GM06990 (cell line): ENCODE results near the gene CADM1.

Experiments used
- DNase-seq: peaks from one replicate; pipeline ENCODE4 v3.0.0-alpha.2; 2011; ENCODE audit not compliant: insufficient read length; ENCODE audit errors: extremely low read depth
- H3K27me3 ChIP-seq: replicated peaks from 2 replicates; pipeline ENCODE4 v1.6.0; 2011; ENCODE audit warnings: low read length; ENCODE audit not compliant: control insufficient read depth, insufficient read depth
- H3K36me3 ChIP-seq: 2 replicates; pipeline ENCODE4 v1.5.1; 2011; ENCODE audit warnings: low read length; ENCODE audit not compliant: control insufficient read depth, insufficient read depth
- H3K4me3 ChIP-seq: replicated peaks from 2 replicates; pipeline ENCODE4 v1.5.1; 2011; ENCODE audit warnings: low read depth, mild to moderate bottlenecking, control low read depth, low read length
- TF ChIP-seq, protein P1 (sequence below): IDR thresholded peaks from 2 replicates; pipeline ENCODE4 v1.5.1; 2011; ENCODE audit warnings: low read length, control low read depth, mild to moderate bottlenecking, inconsistent platforms; ENCODE audit not compliant: insufficient read depth, poor library complexity, severe bottlenecking

The CADM1 gene

DNA sequence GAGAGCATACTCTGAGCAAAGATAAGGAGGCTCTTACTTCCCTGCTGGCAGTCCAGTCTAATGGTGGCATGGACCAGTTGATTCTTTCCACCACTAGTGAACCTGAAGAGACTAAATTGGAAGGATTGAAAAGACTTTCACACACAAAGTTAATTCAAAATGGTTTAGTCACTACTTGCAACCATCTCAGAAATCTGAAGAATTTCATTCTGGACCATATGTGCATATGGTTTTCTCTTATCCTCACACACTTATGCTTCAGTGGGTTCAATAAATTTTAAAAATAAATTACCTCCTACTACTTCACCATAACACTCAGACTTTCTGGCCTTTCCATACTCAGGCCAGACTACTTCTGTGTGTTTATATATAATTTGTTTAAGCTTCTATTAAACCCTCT lies 44.7 kb downstream of the CADM1 start:
- Histone ChIP-seq H3K4me3 (no peak overlapping the region), H3K27me3 (no peaks in the 10 kb centered on the region), H3K36me3 (no peaks in the 10 kb centered on the region)
- DNase-seq: no peak
- TF ChIP-seq, protein P1, sequence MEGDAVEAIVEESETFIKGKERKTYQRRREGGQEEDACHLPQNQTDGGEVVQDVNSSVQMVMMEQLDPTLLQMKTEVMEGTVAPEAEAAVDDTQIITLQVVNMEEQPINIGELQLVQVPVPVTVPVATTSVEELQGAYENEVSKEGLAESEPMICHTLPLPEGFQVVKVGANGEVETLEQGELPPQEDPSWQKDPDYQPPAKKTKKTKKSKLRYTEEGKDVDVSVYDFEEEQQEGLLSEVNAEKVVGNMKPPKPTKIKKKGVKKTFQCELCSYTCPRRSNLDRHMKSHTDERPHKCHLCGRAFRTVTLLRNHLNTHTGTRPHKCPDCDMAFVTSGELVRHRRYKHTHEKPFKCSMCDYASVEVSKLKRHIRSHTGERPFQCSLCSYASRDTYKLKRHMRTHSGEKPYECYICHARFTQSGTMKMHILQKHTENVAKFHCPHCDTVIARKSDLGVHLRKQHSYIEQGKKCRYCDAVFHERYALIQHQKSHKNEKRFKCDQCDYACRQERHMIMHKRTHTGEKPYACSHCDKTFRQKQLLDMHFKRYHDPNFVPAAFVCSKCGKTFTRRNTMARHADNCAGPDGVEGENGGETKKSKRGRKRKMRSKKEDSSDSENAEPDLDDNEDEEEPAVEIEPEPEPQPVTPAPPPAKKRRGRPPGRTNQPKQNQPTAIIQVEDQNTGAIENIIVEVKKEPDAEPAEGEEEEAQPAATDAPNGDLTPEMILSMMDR: no peak

DNA sequence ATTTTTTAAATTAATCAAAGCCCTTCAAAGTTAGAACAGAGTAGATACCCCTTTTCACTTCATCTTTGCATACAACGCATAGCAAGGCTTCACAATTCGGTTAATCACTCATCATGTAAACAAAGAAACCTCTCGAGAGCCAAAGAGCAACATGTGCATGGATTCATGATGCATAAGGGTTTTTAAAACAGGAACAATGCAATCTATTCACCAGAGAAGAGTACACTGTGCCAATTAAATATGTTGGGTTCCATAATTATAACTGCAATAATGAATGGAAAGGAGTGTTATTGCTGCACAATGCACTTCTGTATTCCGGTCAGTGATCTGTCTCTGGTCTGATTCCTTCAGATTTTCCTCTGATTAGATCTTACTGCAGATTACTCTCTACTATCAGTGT lies 45.3 kb downstream of the CADM1 start:
- TF ChIP-seq, protein P1: no peak
- Histone ChIP-seq H3K27me3 (no peaks in the 10 kb centered on the region), H3K4me3 (no peak overlapping the region), H3K36me3 (no peaks in the 10 kb centered on the region)
- DNase-seq: no peak

DNA sequence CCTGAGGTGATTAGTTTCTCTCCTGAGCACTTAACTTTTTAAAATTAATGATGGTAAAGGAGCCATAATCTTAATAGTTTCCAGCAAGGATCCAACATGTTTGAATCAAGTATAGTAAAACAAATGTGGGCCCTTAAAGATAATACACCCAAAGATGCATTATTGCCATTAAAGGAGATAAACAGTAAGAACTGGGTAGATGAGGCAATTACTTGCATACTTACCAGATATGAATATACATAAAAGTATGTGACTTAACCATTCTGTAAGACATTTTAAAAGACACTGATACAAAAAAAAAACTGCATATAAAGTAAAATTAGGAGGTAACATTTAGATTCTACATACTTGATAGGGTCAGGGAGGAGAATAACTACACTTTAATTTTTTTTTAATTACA lies 48.2 kb downstream of the CADM1 start:
- TF ChIP-seq, protein P1: no peak
- DNase-seq: no peak
- no peak overlapping the region for H3K4me3 ChIP-seq
- H3K27me3 ChIP-seq: no peaks in the 10 kb centered on the region
- no peaks in the 10 kb centered on the region for H3K36me3 ChIP-seq

DNA sequence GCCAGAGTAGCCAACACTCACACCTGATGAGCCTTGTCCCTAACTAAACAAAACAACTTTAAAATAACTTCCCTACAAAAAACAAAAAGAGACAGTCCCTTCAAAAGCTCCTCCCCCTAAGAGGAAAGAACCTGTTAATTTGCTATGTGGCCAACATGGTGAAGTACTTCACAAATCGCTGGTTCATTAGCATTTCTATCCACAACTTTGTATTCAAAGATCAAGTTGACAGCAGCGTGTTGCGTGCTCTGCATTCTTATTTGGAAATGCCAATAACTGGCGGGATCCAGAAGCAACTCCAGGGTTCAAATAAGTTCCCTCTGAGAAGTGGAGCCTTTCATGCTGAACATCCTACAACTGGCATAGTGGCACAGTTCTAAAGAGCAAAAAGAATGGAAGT lies 48.6 kb downstream of the CADM1 start:
- DNase-seq: no peak
- H3K36me3 ChIP-seq: no peaks in the 10 kb centered on the region
- TF ChIP-seq, protein P1: no peak
- H3K4me3 ChIP-seq: no peak overlapping the region
- no peaks in the 10 kb centered on the region for H3K27me3 ChIP-seq

DNA sequence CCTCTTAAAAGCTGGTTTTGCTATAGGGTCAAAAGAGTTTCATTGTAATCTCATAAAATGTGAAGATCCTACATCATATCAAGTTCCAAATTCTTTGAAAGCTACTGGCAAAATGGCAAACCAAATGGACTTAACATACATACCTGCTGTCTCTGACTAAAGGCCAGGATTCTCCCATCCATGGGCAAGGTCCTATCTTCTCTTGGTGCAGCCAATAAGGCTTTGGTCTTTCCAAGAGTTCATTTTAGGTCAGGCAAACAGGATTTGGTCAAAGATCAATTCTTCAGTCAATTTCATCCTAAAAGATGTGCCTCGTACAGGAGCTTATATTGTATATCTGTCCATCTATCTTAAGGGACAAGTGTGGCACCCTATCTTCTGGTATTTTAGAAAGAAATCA lies 49.7 kb downstream of the CADM1 start:
- no peak overlapping the region for H3K4me3 ChIP-seq
- H3K36me3 ChIP-seq: no peaks in the 10 kb centered on the region
- TF ChIP-seq, protein P1: no peak
- H3K27me3 ChIP-seq: no peaks in the 10 kb centered on the region
- no peak for DNase-seq
